ENCODE measurements around the gene CYP26A1.

The CYP26A1 gene

DNA sequence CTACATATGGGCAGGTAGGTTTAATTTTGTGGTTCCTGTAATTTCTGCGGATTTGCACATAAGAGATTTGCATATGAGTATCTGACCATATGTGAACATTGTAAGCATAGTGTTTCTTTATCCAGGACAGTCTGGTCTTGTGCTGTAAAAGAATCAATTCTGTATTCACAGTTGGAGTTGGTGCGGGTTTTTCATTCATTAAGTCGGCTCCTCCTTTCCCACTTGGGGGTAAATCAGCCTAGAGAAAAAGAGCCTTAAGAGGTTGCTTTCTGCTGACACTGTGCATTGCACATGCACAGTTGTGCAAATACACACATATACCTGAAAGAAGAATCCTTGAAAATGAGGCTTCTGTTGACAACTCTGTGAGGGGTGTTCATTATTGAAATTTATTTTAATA is 19.2 kb upstream of the CYP26A1 start:
- no peaks in the 10 kb centered on the region for H3K36me3 ChIP-seq (ENCODE audit: control insufficient read depth in 2 of 2, insufficient read depth in 2 of 2, low read length in 2 of 2)
- H3K27ac ChIP-seq (ENCODE audit: low read depth in 2 of 2, low read length in 2 of 2), result no peak overlapping the region
- peaks cover 0 to 2% of the 10 kb centered on the region in 2 donors for H3K27me3 ChIP-seq (ENCODE audit: control insufficient read depth in 2 of 2, insufficient read depth in 2 of 2, low read length in 2 of 2)
- H3K9ac ChIP-seq (ENCODE audit: low read depth in 1 of 2, low read length in 2 of 2), result no peak overlapping the region
- H3K4me1 ChIP-seq (ENCODE audit: control insufficient read depth in 2 of 2, insufficient read depth in 2 of 2, low read length in 2 of 2), result no peaks in the 10 kb centered on the region
- no peak overlapping the region for H3K4me3 ChIP-seq (ENCODE audit: low read length in 2 of 2)
- no peaks in the 10 kb centered on the region for H3K9me3 ChIP-seq (ENCODE audit: control insufficient read depth in 2 of 2, low read length in 2 of 2)

DNA sequence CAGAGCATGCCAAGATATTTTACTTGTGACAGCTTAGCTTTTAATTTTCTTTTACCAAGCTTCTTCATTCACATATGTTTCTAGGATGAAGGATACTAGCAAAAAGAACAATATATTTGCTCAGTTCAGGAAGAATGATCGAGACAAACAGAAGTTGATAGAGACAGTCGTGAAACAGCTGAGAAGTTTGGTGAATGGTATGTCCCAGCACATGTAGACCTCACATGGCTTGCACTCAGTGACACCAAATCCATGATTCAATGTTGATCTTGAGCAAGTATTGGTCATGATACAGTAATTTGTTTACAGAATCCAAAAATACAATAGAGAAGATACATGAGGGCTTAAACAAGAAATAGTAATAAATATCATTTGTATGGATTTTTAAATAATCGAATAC is 15.6 kb upstream of the CYP26A1 start:
- no peak overlapping the region for H3K9ac ChIP-seq (ENCODE audit: low read depth in 1 of 2, low read length in 2 of 2)
- H3K36me3 ChIP-seq (ENCODE audit: control insufficient read depth in 2 of 2, insufficient read depth in 2 of 2, low read length in 2 of 2), result no peaks in the 10 kb centered on the region
- H3K4me1 ChIP-seq (ENCODE audit: control insufficient read depth in 2 of 2, insufficient read depth in 2 of 2, low read length in 2 of 2), result peaks cover 9 to 10% of the 10 kb centered on the region in 2 donors
- H3K27ac ChIP-seq (ENCODE audit: low read depth in 2 of 2, low read length in 2 of 2), result no peak overlapping the region
- H3K9me3 ChIP-seq (ENCODE audit: control insufficient read depth in 2 of 2, low read length in 2 of 2), result no peaks in the 10 kb centered on the region
- peaks cover 14 to 27% of the 10 kb centered on the region in 2 donors for H3K27me3 ChIP-seq (ENCODE audit: control insufficient read depth in 2 of 2, insufficient read depth in 2 of 2, low read length in 2 of 2)
- H3K4me3 ChIP-seq (ENCODE audit: low read length in 2 of 2), result no peak overlapping the region

DNA sequence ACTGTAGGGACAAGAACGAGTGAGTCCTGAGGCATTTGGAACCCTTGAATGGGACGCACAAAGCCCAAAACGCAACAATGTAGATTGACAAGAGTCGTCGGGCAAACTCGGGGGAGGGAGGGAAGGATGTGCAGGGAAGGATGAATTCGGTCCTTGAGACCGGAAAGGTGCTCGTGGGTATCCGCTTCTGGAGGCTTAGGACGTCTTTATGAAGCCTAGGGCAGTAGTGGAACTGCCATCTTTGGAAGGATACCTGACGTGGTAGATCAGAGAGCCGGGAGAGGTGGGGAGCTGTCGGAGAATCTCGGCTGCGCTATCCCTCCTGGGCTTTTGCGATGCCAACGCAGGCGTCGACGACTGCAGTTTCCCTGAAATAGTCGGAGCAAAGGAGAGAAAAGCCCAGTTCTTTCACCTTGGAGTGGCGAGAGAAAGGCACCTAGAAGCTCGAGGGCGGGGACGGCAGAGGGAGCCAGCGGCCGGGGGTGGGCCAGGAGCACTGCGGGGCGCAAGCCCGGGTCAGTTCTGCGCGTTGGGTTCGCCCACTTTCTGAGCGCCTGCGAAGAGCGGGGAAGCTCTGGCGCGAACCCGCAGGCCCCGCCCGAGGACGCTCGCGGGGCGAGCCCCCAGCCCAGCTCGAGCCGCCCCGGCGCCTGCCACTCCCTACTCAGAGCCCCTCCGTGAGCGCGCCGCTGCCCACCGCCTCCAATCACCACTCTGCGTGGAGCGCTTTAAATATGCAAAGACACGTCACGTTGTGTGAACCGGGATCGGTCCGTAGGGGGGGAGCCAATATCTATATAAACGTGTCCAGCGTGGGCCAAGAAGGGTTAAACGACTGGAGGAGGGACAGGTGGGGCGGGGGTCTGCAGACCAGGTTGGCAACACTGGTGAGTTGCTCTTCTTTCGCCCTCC is 13.5 kb upstream of the CYP26A1 start, which contains the start of gene CYP26C1:
Gene CYP26C1 (plus strand): TSS at position 824 of the 912 bp plus-strand sequence. CDS start 466 bp downstream, outside the sequence.
- no peak within 1 kb of the TSS for H3K4me3 ChIP-seq (ENCODE audit: low read length in 2 of 2)
- no peak within 1 kb of the TSS for H3K9ac ChIP-seq (ENCODE audit: low read depth in 1 of 2, low read length in 2 of 2)
- H3K27me3 ChIP-seq (ENCODE audit: control insufficient read depth in 2 of 2, insufficient read depth in 2 of 2, low read length in 2 of 2), result peaks cover 31 to 46% of the 10 kb centered on the region in 2 donors
- no peak within 1 kb of the TSS for H3K27ac ChIP-seq (ENCODE audit: low read depth in 2 of 2, low read length in 2 of 2)
- H3K9me3 ChIP-seq (ENCODE audit: control insufficient read depth in 2 of 2, low read length in 2 of 2), result no peaks in the 10 kb centered on the region
- H3K4me1 ChIP-seq (ENCODE audit: control insufficient read depth in 2 of 2, insufficient read depth in 2 of 2, low read length in 2 of 2), result peaks cover 9 to 12% of the 10 kb centered on the region in 2 donors
- H3K36me3 ChIP-seq (ENCODE audit: control insufficient read depth in 2 of 2, insufficient read depth in 2 of 2, low read length in 2 of 2), result no peaks in the 10 kb centered on the region

DNA sequence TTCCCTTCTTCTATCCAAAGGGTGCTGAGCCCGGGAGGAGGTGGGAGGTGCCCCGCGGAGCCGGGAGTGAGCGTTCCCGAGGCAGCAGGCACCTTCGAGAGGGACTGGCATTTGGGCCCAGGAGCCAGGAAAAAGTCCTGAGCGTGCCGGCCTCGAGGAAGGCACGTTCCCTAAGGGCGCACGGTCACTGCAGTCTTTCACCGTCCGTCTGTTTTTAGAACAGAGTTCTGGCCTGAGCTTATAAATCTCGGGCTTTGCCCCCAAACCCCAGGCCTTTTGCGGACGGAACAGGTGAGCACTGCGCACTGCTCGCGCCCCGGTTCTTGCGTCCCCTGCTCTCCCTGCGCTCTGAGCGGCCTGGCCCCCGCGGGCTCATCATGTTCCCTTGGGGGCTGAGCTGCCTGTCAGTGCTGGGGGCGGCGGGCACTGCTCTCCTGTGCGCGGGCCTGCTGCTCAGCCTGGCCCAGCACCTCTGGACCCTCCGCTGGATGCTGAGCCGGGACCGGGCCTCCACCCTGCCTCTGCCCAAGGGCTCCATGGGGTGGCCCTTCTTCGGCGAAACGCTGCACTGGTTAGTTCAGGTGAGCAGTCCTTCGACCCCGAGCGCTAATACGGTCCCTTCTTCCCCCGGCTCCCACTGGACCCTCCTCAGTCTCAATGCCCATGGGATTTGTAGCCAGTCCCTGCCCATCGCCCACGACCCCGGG is 12.7 kb upstream of the CYP26A1 start:
- Histone ChIP-seq H3K4me1 (ENCODE audit: control insufficient read depth in 2 of 2, insufficient read depth in 2 of 2, low read length in 2 of 2) (peaks cover 9 to 12% of the 10 kb centered on the region in 2 donors), H3K27me3 (ENCODE audit: control insufficient read depth in 2 of 2, insufficient read depth in 2 of 2, low read length in 2 of 2) (peaks cover 39 to 54% of the 10 kb centered on the region in 2 donors), H3K4me3 (ENCODE audit: low read length in 2 of 2) (no peak overlapping the region), H3K9ac (ENCODE audit: low read depth in 1 of 2, low read length in 2 of 2) (no peak overlapping the region), H3K27ac (ENCODE audit: low read depth in 2 of 2, low read length in 2 of 2) (no peak overlapping the region), H3K36me3 (ENCODE audit: control insufficient read depth in 2 of 2, insufficient read depth in 2 of 2, low read length in 2 of 2) (no peaks in the 10 kb centered on the region), H3K9me3 (ENCODE audit: control insufficient read depth in 2 of 2, low read length in 2 of 2) (no peaks in the 10 kb centered on the region)

DNA sequence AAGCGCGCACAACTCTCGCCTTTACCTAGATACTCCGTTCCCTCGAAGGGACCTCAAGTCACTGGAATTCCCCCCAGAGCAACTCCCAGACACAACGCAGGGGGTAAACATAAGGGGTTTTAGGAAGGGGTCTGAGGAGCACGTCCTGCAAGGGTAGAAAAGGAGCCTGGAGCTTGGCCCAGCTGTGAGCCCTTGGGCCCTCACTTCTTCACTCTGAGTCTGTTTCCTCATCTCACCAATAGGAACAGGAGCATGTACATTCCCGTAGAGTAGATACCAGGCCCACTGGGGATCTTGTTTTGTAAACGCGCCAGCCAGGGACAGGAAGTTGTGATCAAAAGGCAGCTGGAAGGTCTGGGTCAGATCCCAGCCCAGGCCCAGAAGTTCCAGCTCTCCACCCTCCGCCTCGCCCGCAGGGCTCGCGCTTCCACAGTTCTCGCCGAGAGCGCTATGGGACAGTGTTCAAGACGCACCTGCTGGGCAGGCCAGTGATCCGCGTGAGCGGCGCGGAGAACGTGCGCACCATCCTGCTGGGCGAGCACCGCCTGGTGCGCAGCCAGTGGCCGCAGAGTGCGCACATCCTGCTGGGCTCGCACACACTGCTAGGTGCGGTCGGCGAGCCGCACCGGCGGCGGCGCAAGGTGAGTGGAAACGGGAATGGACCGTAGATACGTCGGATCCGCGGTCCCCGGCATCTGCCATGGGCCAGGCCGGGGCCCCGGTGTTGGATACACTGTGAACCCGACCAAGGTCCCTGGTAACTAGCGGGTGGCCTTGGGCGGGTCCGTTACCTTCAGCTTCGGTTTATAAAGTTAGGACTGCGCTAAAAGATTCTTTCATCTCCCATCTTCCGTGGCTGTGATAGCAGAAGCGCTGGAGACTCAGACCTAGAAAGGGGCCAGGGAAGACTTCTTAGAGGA is 11.8 kb upstream of the CYP26A1 start:
- peak overlapping the region; percentile 59 for H3K4me3 ChIP-seq (ENCODE audit: low read length in 2 of 2)
- peaks cover 9 to 12% of the 10 kb centered on the region in 2 donors for H3K4me1 ChIP-seq (ENCODE audit: control insufficient read depth in 2 of 2, insufficient read depth in 2 of 2, low read length in 2 of 2)
- no peaks in the 10 kb centered on the region for H3K9me3 ChIP-seq (ENCODE audit: control insufficient read depth in 2 of 2, low read length in 2 of 2)
- H3K9ac ChIP-seq (ENCODE audit: low read depth in 1 of 2, low read length in 2 of 2), result no peak overlapping the region
- no peak overlapping the region for H3K27ac ChIP-seq (ENCODE audit: low read depth in 2 of 2, low read length in 2 of 2)
- H3K36me3 ChIP-seq (ENCODE audit: control insufficient read depth in 2 of 2, insufficient read depth in 2 of 2, low read length in 2 of 2), result no peaks in the 10 kb centered on the region
- peaks cover 46 to 62% of the 10 kb centered on the region in 2 donors for H3K27me3 ChIP-seq (ENCODE audit: control insufficient read depth in 2 of 2, insufficient read depth in 2 of 2, low read length in 2 of 2)

DNA sequence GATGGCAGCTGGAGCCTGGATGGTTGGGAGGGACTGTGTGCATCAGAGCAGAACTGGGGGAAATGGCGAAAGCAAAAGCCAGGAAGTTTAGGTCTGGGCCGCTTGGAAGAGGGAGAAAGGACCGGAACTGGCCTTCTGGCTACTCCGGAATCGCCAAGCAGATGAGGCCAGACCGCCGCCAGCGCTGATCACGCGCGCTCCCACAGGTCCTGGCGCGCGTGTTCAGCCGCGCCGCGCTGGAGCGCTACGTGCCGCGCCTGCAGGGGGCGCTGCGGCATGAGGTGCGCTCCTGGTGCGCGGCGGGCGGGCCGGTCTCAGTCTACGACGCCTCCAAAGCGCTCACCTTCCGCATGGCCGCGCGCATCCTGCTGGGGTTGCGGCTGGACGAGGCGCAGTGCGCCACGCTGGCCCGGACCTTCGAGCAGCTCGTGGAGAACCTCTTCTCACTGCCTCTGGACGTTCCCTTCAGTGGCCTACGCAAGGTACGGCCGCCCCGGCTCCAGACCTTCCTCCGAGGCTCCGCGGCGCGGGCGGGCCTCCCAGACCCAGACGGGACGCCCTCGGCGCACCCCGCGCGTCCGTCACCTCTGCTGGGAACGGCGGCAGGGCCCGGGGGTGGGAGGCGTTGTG is 11.1 kb upstream of the CYP26A1 start:
- Histone ChIP-seq H3K9me3 (ENCODE audit: control insufficient read depth in 2 of 2, low read length in 2 of 2) (no peaks in the 10 kb centered on the region), H3K36me3 (ENCODE audit: control insufficient read depth in 2 of 2, insufficient read depth in 2 of 2, low read length in 2 of 2) (no peaks in the 10 kb centered on the region), H3K4me1 (ENCODE audit: control insufficient read depth in 2 of 2, insufficient read depth in 2 of 2, low read length in 2 of 2) (peaks cover 9 to 12% of the 10 kb centered on the region in 2 donors), H3K27me3 (ENCODE audit: control insufficient read depth in 2 of 2, insufficient read depth in 2 of 2, low read length in 2 of 2) (peaks cover 54 to 70% of the 10 kb centered on the region in 2 donors), H3K27ac (ENCODE audit: low read depth in 2 of 2, low read length in 2 of 2) (no peak overlapping the region), H3K4me3 (ENCODE audit: low read length in 2 of 2) (peak overlapping the region; percentile 59), H3K9ac (ENCODE audit: low read depth in 1 of 2, low read length in 2 of 2) (no peak overlapping the region)

DNA sequence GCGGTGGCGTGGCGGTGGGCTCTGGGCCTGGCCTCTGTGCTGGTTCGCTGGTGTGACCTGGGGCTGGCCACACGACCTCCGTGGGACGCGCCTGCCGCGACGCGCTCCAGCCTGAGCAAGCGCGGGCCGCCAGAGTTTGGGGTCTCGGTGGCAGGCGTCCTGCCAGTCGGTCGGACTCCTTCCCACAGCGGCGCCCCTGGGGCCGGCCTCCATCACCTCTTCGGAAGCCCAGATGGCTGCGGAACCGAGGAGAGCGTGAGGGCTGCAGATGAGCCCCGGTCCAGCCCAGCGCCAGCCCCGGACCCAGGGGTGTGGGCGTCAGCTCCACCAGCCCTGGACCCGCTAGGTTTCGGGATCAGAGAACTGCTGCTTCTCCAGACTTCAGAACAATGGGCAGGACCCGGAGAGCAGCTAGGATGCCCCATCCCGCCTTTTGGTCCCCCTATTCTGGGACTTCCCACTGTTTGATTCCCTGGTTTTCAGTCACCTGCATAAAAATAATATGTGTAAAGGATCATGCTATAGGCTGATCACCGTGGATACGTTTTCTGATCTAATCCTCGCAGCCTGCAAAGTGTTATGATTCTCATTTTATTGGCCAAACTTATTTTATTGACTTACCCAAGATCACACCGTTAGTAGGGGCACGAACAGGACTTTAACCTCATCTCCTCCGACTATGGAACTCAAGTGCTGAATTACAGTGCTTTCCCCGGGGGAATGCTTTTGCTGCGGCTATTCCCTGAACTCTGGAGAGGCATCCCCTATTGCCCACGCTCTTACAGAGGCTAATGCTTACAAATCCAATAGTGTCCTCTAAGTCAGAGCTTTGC is 10.3 kb upstream of the CYP26A1 start:
- Histone ChIP-seq H3K4me3 (ENCODE audit: low read length in 2 of 2) (no peak overlapping the region), H3K27ac (ENCODE audit: low read depth in 2 of 2, low read length in 2 of 2) (no peak overlapping the region), H3K4me1 (ENCODE audit: control insufficient read depth in 2 of 2, insufficient read depth in 2 of 2, low read length in 2 of 2) (peaks cover 9 to 12% of the 10 kb centered on the region in 2 donors), H3K9ac (ENCODE audit: low read depth in 1 of 2, low read length in 2 of 2) (no peak overlapping the region), H3K36me3 (ENCODE audit: control insufficient read depth in 2 of 2, insufficient read depth in 2 of 2, low read length in 2 of 2) (no peaks in the 10 kb centered on the region), H3K9me3 (ENCODE audit: control insufficient read depth in 2 of 2, low read length in 2 of 2) (no peaks in the 10 kb centered on the region), H3K27me3 (ENCODE audit: control insufficient read depth in 2 of 2, insufficient read depth in 2 of 2, low read length in 2 of 2) (peaks cover 60 to 76% of the 10 kb centered on the region in 2 donors)

DNA sequence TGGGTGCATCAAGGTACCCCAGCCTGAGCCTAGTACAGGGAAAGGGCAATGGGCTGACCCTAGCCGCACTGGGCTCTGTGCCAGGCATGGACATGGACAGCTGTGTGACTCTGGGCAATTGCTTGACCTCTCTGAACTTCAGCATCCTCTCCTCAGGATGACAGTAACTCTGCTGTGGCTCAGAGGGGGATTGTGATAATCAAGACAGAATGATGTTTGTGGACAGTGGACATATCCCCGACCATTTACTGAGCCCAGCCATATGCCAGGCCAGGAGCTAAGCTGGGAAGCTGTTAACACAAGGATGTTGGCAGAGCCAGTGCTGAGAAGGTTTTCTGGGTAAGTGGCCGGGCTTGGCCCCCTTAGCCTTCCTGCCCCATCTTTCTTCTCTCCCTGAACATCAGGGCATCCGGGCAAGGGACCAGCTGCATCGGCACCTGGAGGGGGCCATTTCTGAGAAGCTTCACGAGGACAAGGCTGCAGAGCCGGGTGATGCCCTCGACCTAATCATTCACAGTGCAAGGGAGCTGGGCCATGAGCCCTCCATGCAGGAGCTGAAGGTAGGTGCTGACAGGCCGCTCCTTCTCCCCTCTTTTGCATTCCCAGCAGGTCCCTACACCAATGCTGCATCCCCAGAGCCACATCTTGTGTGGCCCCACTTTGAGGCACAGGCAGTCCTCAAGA is 9.6 kb upstream of the CYP26A1 start:
- Histone ChIP-seq H3K4me3 (ENCODE audit: low read length in 2 of 2) (no peak overlapping the region), H3K4me1 (ENCODE audit: control insufficient read depth in 2 of 2, insufficient read depth in 2 of 2, low read length in 2 of 2) (peaks cover 9 to 12% of the 10 kb centered on the region in 2 donors), H3K27me3 (ENCODE audit: control insufficient read depth in 2 of 2, insufficient read depth in 2 of 2, low read length in 2 of 2) (peaks cover 65 to 83% of the 10 kb centered on the region in 2 donors), H3K9ac (ENCODE audit: low read depth in 1 of 2, low read length in 2 of 2) (no peak overlapping the region), H3K36me3 (ENCODE audit: control insufficient read depth in 2 of 2, insufficient read depth in 2 of 2, low read length in 2 of 2) (no peaks in the 10 kb centered on the region), H3K27ac (ENCODE audit: low read depth in 2 of 2, low read length in 2 of 2) (no peak overlapping the region), H3K9me3 (ENCODE audit: control insufficient read depth in 2 of 2, low read length in 2 of 2) (no peaks in the 10 kb centered on the region)

Measured in mucosa of rectum (tissue), 2 donors.